Testis (tissue), 2 donors: ENCODE data around the gene FARP1.

Experiments
- CTCF ChIP-seq, 3 experiments: fragments of 450-650 bp in 2 of 3; fragments of 200-600 bp in 1 of 3; sonication (generic) in 1 of 3; IDR thresholded peaks; one replicate each; pipeline ENCODE4 v1.5.1; 2016 to 2019; ENCODE audit warnings: antibody characterized with exemption in 3 of 3, mild to moderate bottlenecking in 2 of 3, moderate library complexity in 1 of 3
- POLR2A ChIP-seq: fragments of 450-650 bp; IDR thresholded peaks from one replicate; pipeline ENCODE4 v1.6.1; 2017; ENCODE audit warnings: antibody characterized with exemption, mild to moderate bottlenecking, moderate library complexity

GRCh38 chr13:98118865-98119264, 24.0 kb upstream of the FARP1 start:
- TF ChIP-seq CTCF (IDR thresholded peaks at IDR 0.05): no peak
- no peak for TF ChIP-seq POLR2A
